Measurements from ENCODE around the gene MEGF6. TPM values are rescaled to one million over a fixed set of nuclear protein-coding genes. Genes with fewer than 3 reads are reported as not detected.

Gene MEGF6
- total RNA-seq, 2 experiments from 2014 or later = 2.0 to 2.5 TPM

DNA sequence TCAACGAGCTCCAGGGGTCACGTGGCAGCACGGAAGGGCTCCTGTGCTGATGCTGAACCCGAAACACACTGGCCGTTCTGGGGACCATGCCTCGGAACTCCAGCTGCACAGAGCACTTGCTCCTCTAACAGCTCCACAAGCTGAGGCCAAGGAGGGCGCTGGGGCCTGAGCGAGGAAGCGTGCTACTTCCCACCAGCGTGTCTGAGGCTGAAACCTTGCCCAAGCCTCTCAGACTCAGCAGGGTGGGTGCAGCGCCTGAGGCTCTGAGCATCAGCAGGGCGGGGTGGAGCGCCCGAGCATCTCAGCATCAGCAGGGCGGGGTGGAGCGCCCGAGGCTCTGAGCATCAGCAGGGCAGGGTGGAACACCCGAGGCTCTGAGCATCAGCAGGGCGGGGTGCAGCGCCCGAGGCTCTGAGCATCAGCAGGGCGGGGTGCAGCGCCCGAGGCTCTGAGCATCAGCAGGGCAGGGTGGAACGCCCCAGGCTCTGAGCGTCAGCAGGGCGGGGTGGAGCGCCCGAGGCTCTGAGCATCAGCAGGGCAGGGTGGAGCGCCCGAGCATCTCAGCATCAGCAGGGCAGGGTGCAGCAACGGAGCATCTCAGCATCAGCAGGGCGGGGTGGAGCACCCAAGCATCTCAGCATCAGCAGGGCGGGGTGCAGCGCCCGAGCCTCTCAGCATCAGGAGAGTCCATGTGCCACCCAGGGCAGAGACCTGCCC, 29.0 kb upstream of the MEGF6 start:
- CTCF ChIA-PET = no interaction called here
- intact Hi-C loops (cut with micrococcal nuclease) = no loop called here

DNA sequence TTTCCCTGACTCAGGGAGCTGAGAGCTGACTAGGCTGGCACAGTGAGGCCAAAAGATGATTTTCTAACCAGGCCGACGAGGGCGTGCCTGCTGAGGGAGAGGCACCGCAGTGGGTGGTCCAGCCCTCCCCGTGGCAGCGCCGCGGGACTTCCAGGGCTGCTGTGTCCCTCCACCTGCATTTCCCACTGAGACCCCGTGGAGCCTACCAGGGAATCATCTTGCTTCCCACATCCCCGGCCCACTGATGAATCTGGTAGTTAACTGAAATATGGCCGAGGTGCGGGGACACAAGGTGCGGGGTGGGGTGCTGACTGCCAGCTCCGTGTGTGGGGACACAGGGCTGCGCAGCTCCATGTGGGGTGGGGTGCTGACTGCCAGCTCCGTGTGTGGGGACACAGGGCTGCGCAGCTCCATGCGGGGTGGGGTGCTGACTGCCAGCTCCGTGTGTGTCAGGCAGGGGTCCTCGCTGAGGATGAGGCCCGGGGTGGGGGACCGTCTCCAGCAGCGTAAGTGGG, 28.1 kb upstream of the MEGF6 start:
- CTCF ChIA-PET = no interaction called here
- H3K9me3 Mint-ChIP-seq = no peaks in the 10 kb centered on the region
- no peaks in the 10 kb centered on the region for H3K4me1 Mint-ChIP-seq (ENCODE audit: low read depth)
- peaks cover 4% of the 10 kb centered on the region for H3K36me3 Mint-ChIP-seq (ENCODE audit: low read depth)
- no peak overlapping the region for H3K27ac Mint-ChIP-seq
- TF ChIP-seq, protein P1, sequence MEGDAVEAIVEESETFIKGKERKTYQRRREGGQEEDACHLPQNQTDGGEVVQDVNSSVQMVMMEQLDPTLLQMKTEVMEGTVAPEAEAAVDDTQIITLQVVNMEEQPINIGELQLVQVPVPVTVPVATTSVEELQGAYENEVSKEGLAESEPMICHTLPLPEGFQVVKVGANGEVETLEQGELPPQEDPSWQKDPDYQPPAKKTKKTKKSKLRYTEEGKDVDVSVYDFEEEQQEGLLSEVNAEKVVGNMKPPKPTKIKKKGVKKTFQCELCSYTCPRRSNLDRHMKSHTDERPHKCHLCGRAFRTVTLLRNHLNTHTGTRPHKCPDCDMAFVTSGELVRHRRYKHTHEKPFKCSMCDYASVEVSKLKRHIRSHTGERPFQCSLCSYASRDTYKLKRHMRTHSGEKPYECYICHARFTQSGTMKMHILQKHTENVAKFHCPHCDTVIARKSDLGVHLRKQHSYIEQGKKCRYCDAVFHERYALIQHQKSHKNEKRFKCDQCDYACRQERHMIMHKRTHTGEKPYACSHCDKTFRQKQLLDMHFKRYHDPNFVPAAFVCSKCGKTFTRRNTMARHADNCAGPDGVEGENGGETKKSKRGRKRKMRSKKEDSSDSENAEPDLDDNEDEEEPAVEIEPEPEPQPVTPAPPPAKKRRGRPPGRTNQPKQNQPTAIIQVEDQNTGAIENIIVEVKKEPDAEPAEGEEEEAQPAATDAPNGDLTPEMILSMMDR (IDR thresholded peaks at IDR 0.05) = no peak
- H3K4me3 Mint-ChIP-seq = no peak overlapping the region
- intact Hi-C loops (cut with micrococcal nuclease) = no loop called here
- no peak for ATAC-seq
- DNase-seq = no peak
- POLR2A ChIA-PET = interaction anchor here (0.5 kb wide), 1 partner anchor 189 kb away, joined by 3 read pairs; no protein-coding TSS in a partner anchor
- no peaks in the 10 kb centered on the region for H3K27me3 Mint-ChIP-seq

More for the DNA sequence above, 29.0 kb upstream of the MEGF6 start:
- Mint-ChIP-seq H3K9me3 (no peaks in the 10 kb centered on the region), H3K36me3 (ENCODE audit: low read depth) (peaks cover 9% of the 10 kb centered on the region), H3K4me3 (no peak overlapping the region), H3K27ac (no peak overlapping the region), H3K4me1 (ENCODE audit: low read depth) (no peaks in the 10 kb centered on the region), H3K27me3 (no peaks in the 10 kb centered on the region)
- DNase-seq = no peak
- POLR2A ChIA-PET = no interaction called here
- TF ChIP-seq, protein P1 (IDR thresholded peaks at IDR 0.05) = no peak
- no peak for ATAC-seq

DNA sequence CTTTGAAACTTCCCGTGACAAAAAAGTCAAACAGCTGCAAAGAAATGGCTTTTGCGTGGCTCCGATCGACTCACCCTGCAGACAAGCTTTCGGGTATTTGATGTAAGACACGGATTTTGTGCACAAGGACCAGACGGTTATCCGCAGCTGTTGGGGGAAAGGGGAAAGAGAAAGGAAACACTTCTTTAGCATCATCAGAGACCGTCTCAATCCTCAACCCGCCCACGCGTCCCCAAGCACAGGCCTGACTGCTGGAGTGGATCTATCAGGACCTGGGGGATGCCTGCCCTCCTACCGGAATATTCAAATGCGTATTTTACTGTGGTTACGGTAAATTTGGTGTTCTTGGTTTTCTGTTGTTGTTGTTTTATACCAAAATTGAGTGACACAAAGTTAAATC, 27.4 kb upstream of the MEGF6 start:
- ChIA-PET CTCF (interaction anchor here (1.0 kb wide), 1 partner anchor 17 kb away, joined by 3 read pairs; no protein-coding TSS in a partner anchor), POLR2A (no interaction called here)
- no peak for ATAC-seq
- no peaks in the 10 kb centered on the region for H3K9me3 Mint-ChIP-seq
- H3K36me3 Mint-ChIP-seq (ENCODE audit: low read depth) = peaks cover 2% of the 10 kb centered on the region
- TF ChIP-seq, protein P1 (IDR thresholded peaks at IDR 0.05) = no peak
- DNase-seq = no peak
- no peaks in the 10 kb centered on the region for H3K4me1 Mint-ChIP-seq (ENCODE audit: low read depth)
- H3K27me3 Mint-ChIP-seq = no peaks in the 10 kb centered on the region
- H3K4me3 Mint-ChIP-seq = no peak overlapping the region
- intact Hi-C loops (cut with micrococcal nuclease) = no loop called here
- no peak overlapping the region for H3K27ac Mint-ChIP-seq

DNA sequence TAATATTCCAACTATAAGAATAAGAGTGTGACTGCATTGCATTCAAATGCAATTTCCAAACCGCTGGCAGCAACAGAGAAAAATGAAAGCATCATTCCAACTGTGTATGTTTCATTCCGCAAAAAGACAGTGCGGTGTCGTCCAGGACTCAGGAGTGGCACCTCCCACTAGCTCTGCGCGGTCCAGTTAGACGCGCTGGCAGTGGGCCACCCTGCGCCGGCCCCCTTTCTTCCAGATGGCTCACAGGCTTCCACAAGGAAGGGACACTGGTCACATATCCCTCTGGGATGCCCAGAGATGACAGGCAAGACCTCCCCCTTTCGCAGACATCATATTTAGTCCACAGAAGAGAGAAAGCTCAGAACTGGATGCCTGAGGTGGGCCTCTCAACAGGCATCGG, 26.7 kb upstream of the MEGF6 start:
- intact Hi-C loops (cut with micrococcal nuclease) = no loop called here
- Mint-ChIP-seq H3K9me3 (no peaks in the 10 kb centered on the region), H3K36me3 (ENCODE audit: low read depth) (peaks cover 7% of the 10 kb centered on the region), H3K27me3 (no peaks in the 10 kb centered on the region), H3K4me3 (no peak overlapping the region), H3K4me1 (ENCODE audit: low read depth) (no peaks in the 10 kb centered on the region), H3K27ac (no peak overlapping the region)
- ChIA-PET CTCF (interaction anchor here (1.0 to 1.2 kb wide), 2 partner anchors 11 to 16 kb away, joined by 3 read pairs; no protein-coding TSS in a partner anchor), POLR2A (no interaction called here)
- TF ChIP-seq, protein P1 (IDR thresholded peaks at IDR 0.05) = no peak
- ATAC-seq (no peak), DNase-seq (no peak)

DNA sequence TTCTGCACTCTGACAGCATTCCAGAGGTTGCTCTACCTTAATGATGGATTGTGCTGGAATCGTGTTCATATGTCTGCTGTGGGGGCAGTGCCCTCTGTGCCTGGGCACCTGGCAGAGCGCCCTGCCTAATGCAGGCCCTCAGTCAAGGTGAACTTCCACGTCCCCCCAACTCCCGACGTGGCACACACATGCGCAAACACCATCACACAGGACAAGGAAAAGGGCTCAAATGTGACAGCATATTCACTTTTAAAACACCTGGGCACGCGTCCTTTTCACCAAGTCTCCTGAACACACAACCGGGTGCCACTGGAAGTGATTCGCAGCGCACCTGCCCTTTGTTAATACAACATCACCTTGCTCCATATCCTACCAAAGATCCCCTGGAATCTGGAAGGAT, 25.2 kb upstream of the MEGF6 start:
- ATAC-seq = no peak
- Mint-ChIP-seq H3K27me3 (no peaks in the 10 kb centered on the region), H3K4me3 (no peak overlapping the region), H3K4me1 (ENCODE audit: low read depth) (no peaks in the 10 kb centered on the region), H3K36me3 (ENCODE audit: low read depth) (peaks cover 10% of the 10 kb centered on the region), H3K27ac (no peak overlapping the region), H3K9me3 (no peaks in the 10 kb centered on the region)
- TF ChIP-seq, protein P1 (IDR thresholded peaks at IDR 0.05) = no peak
- DNase-seq = no peak
- ChIA-PET CTCF (no interaction called here), POLR2A (interaction anchor here (1.2 kb wide), 1 partner anchor 13 kb away, joined by 3 read pairs; no protein-coding TSS in a partner anchor)
- intact Hi-C loops (cut with micrococcal nuclease) = no loop called here

Data from activated CD8-positive, alpha-beta T cell treated with anti-CD3 and anti-CD28 coated beads for 36 hours (primary cell).